ENCODE data around the gene CACNA2D3.

Gene CACNA2D3

DNA sequence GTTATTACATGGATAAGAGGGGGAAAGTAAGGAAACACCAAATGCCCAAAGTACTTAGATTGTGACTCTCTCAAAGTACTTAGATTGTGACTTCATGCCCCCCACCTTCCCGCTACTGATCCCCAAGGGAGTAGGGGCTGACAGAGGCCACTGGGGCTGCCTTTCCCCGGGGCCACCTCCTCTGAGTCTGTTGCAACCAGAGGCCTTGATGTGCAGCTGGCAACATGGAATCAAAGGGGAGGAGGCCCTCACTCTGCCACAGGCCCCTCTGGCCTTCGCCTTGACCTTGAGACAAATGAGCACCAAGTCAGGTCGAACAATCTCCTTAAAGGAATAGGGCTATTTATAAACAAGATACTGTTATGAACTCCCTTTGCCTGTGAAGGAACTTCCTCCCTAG, 743.0 kb downstream of the CACNA2D3 start:
- no peak for DNase-seq

DNA sequence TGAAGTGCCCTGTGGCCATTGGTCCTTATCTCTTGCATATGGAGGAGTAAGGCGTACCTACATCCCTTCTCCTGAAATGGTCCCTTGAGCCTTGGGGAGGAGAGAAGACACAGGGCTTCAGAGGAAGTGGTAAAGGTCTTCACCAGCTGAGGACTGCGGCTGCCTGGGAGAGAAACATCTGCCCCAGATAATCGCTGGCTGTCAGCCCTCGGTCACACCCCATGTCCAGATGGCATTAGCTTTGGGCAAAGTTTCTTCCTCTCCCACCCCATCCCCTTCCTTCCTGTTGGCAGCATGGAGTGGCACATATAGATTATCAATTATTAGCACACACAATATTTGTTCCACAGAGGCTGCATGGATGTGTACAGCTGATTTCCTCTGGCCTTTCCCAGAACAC, 743.9 kb downstream of the CACNA2D3 start:
- DNase-seq = no peak

DNA sequence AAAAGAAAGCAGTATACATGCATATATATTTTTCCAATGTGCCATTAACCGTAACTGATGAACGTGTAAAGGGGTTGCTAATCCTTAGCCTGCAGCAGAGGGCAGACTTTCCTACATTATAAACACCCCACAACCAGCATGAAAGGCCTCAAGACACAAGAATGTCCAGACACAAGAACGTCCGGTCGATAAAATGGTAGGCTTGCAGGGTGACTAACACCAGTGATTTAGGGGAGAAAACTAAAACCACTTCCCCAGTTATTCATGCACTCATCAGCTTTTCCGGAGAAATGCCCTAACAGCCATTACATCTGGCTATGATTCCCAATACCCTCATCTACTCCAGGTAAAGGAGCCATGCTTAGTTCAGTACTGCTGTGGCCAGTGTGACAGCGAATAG, 748.1 kb downstream of the CACNA2D3 start:
- peak; percentile 90 for DNase-seq

DNA sequence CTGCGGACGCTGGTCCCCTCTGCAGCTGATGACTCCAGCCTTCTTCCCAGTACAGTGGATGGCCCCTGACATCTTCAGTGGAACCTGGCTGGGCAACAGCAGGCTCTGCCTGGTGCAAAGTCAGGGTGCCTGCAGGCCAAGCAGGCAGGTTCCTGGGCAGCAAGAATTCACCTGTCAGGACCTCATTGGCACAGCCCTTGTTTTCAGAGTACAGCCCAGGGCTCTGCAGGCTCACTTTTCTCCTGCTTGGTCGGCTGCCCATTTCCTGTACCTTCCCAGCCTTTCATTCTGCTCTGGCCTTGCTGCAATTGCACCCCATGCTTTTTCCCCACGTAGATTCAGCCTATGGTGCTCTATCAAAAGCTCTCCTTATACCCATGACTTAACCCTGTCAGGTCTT, 749.5 kb downstream of the CACNA2D3 start:
- DNase-seq = no peak

DNA sequence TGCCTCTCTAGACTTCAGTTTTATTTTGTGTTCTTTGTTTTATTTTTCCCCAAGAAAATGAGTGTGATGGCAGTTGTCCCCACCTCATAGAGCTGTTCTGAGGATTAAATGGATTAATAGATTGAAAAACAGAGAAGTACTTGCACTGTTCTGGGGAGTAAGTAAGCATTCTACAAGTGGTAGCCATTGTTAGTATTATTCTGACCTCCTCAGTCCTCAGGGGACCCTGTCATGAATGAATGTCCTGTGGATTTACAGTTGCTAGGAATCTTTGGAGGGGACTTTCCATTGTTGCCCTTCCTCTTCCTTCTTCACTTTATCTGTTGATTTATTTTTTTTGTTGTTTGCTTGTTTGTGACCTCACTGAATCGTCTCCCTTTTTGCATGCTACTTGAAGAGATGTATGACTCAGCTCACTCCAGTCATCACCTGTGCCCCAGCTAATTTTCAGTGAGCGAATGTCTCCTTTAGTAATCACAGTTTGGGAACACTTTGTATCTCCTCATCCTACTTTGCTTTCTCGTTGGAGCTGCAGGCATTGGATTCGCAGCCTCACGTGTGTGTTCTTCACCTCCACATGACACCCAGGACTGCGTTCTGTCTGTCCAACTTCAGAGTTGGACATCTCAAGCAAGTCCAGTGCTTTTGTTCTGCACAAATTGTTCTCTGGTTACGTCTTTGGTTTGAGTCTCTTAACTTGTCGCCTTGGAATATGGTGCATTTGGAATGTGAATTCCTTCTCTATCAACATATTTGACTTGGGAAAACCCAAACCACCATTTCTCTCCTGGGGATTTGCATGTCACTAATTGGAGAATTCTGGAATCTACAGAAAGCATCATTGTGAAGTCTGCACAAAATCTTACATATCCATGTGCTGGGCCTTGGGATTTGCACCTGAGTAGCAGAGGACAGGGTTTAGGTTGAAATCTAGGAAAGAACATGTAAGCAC, 751.0 kb downstream of the CACNA2D3 start:
- DNase-seq = no peak

DNA sequence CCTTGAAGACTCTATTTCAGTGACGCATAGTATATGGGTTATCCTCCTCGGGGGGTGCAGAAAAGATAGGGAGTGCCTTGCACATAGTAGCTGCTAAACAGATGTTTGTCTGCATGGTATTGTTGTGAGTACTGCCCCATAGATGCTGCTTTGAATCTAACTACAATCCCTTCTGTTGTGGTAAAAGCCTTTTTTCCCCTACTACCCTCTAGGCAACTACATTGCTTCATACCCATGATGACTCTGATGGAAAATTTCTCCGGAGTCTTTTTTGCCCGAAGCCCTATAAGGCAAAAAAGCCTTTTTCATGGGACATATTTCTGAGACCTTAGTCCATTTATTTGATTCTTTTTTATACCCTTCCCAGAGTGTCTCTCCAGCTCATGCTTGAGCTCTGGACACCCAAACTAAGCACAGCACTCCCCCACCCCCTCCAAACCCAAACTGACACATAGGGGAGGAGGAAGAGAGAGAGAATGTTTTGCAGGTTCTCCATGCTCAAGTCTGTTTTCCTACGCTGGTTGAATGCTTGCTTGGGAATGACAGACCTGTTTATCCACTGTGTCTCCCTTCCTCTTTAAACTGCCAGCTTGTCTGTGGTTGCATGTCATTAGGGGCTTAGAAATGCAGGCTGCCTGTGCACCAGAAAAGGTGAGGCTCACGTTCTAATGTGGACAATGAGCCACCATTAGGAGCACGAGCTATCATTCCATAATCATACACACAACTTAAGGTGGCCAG, 752.6 kb downstream of the CACNA2D3 start:
- no peak for DNase-seq

DNA sequence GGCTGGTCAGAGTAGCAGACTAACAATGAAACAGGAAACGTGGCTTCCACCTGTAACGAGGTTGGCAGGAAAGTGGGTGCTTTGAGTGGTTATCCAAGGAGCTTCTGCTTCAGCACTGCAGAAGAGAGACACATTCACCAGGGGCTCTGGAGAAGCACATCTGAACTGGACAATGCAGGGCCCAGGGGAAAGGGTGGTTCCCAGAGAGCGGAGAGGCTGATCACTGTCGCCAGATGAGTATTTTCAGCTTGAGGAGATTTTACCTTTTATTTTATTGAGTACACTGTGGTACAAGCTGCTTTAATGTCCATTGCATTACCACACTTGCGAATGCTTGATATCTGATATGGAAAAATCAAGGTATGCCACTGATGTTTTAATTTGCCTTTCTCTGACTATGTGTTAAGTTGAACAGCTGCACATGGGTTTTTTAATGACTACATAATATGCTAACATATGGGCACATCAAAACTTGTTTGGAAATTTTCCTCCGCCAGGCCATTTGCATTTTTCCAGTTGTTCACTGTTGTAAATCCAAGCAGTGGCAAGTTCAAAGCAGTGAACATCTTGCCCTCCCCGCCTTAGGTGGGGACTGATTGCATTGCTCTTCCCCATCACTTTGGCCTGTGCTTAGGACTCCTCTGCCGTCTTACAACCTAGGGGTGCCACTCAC, 753.4 kb downstream of the CACNA2D3 start:
- DNase-seq = no peak

DNA sequence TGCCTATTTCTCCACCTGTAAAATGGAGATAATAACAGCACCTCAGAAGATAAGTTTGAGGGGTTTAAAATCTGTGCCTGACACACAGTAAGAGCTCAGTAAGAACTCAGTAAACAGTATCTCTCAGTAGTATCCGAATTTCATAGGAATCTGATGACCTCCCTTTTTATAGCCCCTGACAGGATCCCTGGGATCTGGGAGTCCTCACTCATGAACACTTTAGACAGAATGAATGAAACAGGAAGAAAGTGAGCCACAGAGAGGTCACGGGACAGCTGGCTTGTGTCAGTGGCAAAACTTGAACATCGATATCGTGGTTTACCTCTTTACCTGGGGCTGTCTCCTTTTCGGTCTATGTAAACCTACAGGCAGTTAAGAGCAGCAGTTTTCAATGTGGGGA, 754.3 kb downstream of the CACNA2D3 start:
- no peak for DNase-seq

DNA sequence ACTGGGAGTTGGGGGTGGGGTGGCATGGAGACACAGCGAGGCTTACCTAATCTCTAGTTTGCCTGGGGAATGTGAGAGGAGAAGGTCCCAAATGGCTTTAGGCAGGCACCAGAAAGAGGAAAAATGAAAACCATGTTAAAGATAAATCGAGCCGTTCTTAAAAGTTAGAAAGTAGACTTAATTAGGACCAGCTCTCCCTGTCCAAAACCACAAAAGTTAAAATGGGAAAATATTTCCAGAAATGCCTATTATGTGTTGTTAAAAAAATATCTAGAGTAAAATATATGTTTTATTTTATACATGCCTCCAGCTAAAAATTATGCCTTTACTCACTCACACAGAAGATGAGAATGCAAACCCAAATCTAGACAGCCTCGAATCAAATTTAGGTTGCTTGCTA, 755.4 kb downstream of the CACNA2D3 start:
- DNase-seq = no peak

DNA sequence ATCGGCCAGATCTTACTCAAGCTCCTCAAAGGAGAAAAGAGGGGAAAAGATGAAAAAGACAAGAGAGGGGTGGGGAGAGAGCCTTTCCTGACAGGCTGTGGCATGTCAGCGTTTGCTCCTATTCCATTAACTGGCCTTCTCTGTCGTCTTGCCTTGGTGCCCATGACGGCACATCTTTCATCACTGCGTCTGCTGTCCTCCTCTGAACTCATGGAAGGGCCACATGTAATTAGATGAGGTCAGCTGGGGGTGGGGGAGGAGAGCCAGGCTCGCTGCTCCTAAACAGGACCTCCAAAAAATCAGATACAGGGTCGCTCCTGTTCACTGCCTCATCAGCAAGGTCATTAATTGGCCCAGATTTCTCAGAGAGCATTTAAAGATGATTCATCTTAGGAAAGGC, 755.8 kb downstream of the CACNA2D3 start:
- DNase-seq = no peak

DNA sequence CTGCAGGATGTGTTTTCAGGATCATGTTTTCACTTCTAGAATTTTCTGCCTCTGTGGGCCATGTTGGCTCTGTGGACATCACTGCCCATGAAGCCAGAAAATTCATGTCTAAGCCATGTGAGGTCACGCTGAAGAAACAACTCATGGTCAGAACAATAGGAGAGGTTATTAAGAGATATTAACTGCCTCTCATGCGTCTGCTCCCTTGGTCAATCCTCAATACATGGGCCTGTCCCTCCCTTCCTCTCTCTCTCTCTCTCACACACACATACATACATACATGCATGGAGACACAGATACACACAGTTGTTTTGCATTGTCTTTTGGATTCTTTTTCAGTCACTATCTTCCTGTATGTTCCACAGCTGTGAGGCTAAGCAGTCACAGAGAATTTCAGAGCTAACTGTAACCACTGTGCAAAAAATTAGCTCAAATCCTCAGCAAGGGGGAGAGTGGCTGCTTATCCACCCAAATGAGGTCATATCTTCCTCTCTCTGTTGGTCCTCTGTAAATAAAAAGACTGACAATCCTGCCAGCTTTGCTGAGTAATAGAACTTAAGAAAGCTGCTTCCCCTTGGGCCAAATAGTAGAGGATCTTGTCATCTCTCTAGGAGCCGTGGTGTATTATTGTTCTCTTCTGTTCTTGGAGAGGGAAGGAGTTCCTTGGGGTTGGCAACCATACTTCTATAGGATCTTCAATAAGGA, 759.9 kb downstream of the CACNA2D3 start:
- peak; percentile 88 for DNase-seq

DNA sequence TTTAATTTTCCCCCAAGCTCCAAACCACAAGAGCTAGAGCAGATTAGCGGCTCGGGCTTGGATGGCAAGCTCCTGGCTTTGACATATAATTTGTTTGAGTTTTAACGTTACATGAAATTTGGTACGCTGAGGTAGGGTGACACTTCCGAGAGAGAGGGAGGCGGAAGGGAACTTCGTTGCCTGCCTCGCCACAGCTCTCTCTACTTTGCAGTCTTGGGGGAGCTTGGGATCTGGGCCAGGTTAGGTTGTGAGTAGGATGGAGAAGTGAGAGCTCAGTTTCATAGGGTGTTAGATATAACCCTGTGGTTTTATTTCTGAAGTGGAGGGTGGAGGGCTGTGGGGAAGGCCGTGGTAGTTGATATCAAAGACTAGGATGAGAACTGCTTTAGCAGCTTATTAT, 765.8 kb downstream of the CACNA2D3 start:
- no peak for DNase-seq

DNA sequence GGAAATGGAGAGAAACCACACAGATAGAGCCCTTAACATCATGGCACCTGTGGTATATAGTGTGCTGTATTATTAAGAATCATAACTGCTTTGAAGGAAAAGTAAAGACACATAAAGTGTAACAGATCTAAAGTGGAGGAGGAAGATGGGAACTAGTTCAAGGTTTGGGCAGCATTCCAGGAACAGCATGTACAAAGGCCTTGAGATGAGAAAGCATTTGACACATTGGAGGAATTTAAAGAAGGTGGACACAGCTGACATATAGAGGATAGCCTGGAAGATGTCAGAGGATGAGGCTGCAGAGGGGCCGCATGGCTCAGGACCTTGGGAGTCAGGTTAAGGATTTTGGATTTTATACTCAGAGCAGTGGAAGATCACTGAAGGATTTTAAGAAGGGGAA, 766.5 kb downstream of the CACNA2D3 start:
- no peak for DNase-seq

DNA sequence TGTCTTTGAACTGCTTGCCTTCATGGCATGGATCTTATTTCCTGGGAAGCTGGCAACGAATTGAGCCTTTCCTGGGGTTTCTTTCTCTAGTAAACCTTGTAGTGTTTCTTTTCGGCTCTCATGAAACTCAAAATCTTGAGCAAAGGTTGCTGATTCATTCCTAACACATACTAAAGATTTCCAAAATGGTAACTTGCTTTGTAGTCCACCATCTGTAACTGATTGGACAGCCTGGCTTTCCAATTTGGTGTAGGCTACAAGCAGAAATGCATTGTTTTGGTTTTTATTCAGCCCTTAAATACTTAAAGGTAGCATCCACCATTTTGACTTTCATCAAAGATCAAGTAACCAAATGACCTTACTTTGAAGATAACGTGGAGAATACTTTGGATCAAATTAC, 767.4 kb downstream of the CACNA2D3 start:
- no peak for DNase-seq

DNA sequence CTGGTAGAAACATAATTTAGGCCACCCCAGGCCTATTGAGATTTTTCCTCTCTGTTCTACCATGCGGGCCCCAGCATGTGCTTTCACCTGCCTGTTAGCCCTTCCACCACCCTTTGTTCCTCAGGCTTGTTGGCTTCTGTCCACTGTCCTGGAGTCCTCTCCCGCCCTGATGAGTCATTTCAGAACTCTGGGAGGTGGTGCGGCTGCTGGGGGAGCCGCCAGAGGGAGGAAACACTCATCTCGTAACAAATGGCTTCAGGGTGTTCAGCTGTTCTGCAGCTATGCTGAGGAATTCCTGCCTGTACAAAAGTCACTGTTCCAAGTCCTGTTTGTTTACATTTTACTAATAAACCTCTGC, 769.2 kb downstream of the CACNA2D3 start:
- DNase-seq = peak; percentile 94

DNA sequence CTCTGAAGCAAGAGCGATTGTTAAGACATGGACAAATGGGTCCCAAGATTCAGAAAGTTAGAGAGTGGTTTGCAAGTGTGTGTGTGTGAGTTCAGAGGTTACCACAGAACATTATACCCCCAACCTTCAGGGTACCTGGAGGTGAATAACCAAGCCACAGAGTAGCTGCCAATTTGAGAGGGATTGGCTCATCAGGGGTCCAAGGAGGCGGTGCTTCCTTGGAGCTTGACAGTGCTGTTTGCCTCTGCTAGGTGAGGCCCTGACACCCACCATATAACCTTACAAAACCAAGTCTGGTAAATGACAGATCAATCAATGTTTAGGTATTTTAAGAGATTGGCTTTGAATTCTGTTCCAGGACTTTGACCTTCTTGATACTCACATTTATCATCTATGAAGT, 769.8 kb downstream of the CACNA2D3 start:
- no peak for DNase-seq

DNA sequence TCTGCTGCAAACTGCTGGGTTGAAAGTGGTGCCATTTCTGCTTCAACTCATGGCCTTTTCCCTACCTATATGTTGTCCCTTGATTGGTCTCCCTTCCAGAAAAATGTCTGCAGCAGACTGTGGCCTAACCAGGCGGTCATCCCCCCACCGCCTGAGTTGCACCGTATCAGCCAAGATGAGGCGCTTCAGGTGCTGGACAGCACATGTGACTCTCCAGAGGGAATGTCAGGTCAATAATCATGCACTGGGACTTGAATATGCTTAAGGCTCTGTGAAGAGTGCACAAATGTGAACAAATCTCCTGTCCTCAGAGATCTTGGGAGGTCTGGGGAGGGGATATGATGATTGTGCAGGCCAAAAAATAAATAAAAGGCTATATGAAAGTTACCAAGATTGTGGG, 773.3 kb downstream of the CACNA2D3 start:
- no peak for DNase-seq

DNA sequence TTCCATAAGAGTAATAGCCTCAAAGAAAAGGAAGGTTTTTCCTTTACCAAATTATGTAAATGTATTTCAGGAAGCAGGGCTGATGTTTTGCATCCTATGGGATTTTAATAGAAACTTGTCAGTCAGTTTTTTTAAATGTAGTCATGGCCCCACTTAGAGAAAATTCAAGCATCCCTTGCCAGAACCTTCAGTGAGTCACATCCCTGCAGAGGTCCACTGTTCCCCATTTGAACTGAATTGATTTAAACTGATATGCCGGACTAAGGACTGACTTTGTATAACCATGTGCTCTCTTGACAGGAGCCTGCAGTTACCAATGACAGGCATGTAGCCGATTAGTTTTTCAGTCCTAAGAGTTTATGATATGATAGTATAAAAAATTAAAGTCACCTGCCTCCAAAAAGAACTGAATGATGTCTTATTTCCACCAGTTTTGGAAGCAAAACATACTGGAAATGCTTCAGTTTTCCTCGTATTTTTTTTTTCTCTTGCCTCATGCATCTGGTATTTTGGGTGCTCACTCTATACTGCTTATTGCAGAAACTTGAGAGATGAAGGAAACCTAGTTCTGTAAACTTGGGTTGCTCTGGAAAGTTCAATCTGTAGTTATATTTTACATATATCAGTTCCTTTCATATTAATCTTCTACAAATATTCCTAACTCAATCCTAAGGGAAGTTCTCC, 774.8 kb downstream of the CACNA2D3 start:
- no peak for DNase-seq

DNA sequence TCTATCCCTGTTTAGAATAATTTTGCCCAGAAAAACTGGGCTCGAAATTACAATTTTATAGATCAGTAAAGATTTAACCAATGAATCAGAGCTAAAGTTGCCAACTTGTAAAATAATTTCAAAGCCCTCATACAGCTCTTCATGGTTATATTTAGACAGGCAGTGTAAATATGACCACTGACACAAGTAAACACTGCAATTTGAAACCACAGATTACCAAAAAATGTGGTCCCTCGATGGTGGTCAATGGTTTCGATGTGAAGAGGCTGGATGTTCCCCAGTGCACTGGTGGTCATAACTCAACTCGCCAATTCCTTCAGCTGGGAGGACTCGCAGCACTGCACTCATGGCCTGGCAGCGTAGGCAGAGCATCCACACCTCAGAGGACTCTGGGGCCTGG, 776.9 kb downstream of the CACNA2D3 start:
- DNase-seq = no peak

DNA sequence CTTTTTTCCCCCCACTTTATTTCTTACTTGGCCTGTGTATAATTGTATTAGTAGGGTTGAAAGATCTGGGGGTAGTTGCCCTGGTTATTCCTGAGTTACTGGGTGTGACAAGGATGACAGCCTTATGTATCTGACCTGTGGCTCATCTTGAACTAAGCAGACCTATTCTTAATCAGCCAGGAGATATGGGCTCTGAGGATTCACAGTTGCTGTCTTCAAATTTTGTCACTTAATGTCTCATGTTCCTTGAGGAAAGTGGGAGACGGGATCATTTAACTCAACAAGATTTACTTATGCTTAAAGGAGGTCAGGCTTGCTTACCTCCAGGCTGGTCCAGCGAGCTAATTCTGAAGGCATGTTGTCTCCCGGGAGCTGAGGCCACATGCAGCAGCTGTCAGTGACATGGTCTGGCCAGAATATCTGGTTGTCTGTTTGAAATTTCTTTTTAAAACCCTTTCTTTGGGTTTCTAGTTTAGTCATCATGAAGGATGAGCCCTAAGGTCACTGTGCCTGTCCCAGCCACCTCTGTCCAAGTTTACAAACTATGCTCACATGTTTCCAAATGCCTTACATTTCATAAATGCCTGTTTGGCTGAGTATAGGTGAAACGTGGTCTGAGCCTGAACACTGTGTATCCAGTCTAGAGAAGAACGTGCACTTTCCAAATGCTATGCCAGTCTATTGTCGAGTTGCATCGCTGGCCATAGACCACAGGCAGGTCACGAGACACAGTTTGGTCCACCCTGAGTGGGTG, 778.7 kb downstream of the CACNA2D3 start:
- DNase-seq = no peak

DNA sequence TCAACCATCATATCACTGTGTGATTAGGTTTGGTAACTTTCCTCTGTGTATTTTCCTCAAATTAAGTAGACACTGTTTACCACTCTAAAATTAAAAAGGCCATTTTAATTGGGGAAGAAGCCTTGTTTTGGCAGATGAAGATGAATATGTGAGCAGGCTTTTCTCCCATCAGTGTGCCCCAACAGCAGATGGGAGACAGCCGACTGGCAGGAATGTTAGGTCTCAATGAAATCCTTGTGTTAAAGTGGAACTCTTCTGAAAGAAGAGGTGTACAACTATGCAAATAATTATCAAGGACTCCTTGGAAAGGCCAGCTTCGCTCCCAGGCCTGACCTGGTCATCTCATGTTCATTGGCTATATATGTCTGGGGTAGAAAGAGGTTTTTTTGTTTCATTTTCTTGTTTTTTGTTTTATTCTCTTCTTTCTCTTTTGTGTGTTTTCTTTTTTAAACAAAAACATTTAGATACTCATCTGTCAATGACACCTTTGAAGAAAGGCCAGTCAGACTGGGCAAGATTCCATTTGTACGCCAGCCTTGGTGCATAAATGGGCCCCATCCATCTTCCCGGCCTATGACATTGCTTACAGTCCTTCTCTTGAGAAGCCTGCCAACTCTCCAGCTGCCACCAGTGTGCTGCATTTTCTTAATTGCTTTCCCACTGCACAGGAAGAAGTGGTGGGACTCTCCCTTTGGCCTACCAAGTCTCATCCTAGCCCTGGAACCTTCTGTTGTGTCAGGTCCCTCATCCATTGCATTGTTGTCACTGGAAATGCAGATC, 779.7 kb downstream of the CACNA2D3 start:
- DNase-seq = no peak

Measured in kidney glomerular epithelial cell (primary cell).